GM18873 (cell line): ENCODE data around the gene CD244.
A peak's percentile ranks its signal among the peaks of the same experiment; 100 is the strongest.
"Not testable (repeated sequence)": the region's sequence is repeated elsewhere in the genome, so short reads cannot be mapped to it uniquely, and the experiment has no call there.

Experiments used
- ATAC-seq: cut with Tn5 transposase; IDR thresholded peaks from one replicate; pipeline ENCODE4 v1.9.1; 2021; ENCODE audit warnings: mild to moderate bottlenecking, moderate library complexity, moderate number of reproducible peaks; ENCODE audit not compliant: unreplicated experiment, low FRiP score

Gene CD244

DNA sequence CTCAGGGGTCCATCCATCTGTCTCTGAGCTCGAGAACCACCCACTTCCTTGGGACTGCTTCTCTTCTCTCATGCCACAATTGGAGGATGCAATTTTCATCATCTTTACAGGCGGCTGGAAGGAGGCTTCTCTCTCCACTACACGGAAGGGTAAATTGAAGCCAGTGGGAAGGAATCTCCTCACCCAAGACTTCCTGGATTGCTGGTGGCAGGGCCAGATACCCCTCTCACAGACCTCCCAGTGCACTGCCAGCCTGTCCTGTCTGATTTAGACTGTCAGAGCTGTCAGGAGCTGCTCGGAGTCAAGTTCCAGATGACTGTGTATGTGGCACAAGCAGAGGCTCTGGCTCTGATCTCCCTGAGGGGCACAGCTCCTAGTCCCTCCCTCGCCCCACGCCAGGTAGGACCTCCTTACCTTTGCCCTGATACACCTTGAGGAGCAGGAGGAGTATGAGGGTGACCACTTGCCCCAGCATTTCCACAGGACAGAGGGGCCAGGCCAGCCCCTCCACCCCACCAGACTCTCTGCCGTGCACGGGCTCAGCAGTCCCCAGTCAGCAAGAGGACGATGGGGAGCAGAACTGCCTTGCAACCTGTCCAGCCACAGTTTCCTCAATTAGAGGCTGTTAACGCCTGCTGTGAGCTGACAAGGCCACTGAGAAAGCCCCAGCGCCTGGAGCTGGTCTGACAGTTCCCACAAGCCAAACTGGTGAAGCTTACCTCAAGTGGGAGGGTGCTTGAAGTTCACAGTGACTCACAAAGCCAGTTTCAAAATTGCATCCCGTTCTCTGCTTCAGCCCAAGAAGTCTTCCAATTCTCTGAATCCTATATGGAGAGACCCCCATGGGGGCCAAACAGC is at the start of gene CD244:
Gene CD244, minus strand, starts transcription at position 685 of the 858 bp plus-strand sequence. Its CDS starts 210 bp downstream, at position 475.
- ATAC-seq, result peak; percentile 49

- ATAC-seq, result no peak
Observed at GRCh38 chr1:160911925-160912324, 49.2 kb upstream of the CD244 start.

DNA sequence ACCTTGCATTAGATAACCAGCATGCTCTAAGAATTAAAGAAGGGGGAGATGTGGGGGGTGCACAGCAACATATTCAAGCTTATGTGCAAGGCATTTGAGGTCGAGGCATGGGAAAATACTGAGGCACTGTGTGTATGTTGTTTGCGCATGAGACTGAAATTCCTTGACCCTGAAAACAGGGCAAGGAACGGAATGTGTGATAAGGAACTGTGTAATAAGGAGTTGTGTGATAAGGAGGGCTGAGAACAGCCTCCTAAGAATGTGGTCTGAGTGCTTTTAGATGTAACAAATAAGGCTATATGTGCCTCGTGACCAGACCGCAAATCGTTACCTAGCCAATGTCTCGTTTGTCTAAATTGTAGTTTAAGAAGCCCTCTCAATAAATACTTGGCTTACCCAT is 48.8 kb upstream of the CD244 start:
- no peak for ATAC-seq

DNA sequence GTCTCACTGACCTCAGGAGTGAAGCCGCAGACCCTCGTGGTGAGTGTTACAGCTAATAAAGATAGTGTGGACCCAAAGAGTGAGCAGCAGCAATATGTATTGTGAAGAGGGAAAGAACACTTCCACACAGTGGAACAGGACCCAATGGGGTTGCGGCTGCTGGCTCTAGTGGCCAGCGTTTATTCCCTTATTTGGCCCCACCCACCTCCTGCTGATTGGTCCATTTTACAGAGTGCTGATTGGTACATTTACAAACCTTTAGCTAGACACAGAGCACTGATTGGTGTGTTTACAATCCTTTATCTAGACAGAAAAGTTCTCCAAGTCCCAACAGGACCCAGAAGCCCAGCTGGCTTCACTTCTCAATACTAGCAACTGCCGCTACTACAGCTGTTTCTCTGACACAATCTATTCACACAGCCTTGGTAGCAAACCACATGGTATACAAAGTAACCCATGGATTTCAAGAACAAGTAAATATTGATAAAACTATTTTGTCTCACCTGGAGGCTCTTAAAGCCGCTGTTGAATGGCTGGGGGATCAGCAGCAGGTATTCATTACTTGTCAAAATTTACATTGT is 47.6 kb upstream of the CD244 start:
- ATAC-seq, result no peak

DNA sequence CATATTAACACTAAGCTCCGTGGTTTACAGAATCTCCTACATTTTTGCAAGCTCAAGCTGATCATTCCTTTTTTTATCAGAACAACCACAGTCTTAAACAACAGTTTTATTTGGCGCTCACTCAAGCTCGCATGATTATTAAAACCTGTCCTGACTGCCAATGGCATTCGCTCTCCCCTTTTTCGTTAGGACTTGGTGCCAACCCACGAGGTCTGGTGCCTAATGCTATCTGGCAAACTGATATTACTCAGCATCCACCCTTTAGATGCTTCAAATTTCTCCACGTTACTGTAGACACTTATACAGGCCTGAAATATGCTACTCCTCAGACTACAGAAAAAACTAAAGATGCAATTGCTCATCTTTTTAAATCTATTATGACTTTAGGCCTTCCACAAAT is 45.3 kb upstream of the CD244 start:
- no peak for ATAC-seq

DNA sequence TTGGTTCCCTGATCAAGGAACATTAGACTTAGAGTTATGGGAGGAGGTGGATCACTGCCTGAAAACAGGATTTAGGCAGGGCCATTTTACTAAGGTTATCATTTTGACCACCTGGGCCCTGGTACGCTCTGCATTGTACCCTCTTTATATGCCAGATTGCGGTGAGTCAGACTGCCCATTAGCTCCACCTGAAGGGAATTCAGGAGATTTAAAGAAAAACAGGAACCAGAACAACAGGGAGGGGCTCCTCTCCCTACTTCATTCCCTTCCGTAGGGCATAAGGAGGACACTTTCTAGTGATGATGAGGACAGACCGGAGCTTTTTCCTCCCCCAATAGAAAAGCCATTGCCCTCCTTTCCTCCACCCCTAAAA is 42.9 kb upstream of the CD244 start:
- no peak for ATAC-seq

- ATAC-seq, result no peak
Observed at GRCh38 chr1:160904783-160905616, 42.3 kb upstream of the CD244 start.

DNA sequence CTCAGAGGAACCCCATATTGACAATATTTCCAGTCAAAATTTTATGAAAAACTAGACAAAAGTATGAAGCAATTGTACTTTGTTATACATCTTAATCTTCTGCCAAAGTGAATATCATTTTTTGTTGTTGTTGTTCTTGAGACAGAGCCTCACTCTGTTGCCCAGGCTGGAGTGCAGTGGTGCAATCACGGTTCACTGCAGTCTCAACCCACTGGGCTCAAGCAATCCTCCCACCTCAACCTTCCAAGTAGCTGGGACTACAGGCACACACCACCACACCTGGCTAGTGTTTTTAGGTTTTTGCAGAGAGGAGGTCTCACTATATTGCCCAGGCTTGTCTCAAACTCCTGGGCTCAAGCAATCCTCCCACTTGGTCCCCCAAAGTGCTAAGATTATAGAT is 39.6 kb upstream of the CD244 start:
- not testable (repeated sequence) for ATAC-seq

DNA sequence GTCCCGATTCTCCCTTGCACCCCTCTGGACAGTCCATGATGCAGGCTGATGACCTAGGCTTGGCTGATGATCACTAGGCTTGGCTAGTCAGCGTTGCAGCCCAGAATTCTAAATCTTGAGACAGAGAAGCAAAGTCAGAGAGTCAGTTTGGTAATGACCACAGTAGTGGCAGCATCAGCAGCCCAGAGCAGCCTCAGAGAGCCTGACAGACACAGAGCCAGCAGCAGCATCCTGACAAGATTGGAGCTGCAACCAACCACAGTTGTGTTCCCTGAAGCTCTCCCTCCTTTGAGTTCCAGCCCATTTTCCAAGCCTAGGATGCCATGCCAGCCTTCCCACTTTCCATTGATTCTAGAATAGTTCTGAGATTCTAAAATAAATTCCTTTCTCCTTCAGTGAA is 39.1 kb upstream of the CD244 start:
- no peak for ATAC-seq

DNA sequence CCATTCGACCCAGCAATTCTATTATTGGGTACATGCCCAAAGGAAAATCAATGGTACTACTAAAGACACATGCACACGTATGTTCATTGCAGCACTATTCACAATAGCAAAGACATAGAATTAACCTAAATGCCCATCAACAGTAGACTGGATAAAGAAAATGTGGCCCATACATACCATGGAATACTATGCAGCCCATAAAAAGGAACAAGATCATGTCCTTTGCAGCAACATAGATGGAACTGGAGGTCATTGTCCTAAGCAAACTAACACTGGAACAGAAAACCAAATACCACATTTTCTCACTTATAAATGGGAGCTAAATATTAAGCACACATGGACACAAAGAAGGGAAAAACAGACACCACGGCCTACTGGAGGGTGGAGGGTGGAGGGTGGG is 38.0 kb upstream of the CD244 start:
- not testable (repeated sequence) for ATAC-seq

DNA sequence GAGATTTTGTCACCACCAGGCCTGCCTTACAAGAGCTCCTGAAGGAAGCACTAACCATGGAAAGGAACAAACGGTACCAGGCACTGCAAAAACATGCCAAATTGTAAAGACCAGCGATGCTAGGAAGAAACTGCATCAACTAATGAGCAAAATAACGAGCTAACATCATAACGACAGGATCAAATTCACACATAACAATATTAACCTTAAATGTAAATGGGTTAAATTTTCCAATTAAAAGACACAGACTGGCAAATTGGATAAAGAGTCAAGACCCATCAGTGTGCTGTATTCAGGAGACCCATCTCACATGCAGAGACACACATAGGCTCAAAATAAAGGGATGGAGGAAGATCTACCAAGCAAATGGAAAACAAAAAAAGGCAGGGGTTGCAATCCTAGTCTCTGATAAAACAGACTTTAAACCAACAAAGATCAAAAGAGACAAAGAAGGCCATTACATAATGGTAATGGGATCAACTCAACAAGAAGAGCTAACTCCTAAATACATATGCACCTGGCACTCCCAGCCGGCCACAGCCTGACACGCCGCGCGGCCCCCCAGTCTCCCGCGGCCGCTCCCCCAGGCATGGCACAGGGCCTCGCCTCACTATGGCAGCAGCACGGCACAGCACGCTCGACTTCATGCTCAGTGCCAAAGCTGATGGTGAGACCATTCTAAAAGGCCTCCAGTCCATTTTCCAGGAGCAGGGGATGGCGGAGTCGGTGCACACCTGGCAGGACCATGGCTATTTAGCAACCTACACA is 31.9 kb upstream of the CD244 start:
- ATAC-seq, result not testable (repeated sequence)

DNA sequence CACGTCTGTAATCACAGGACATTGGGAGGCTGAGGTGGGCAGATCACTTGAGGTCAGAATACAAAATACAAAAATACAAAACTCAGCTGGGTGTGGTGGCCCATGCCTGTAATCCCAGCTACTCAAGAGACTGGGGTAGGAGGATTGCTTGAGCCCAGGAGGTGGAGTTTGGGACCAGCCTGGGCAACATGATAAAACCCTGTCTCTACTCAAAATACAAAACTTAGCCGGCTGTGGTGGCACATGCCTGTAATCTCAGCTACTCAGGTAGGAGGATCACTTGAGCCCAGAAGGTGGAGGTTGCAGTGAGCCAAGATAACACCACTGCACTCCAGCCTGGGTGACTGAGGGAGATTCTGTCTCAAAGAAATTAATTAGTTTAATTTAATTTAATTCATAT is 28.8 kb upstream of the CD244 start:
- ATAC-seq, result no peak

- no peak for ATAC-seq
Observed at GRCh38 chr1:160888926-160889325, 26.2 kb upstream of the CD244 start.

GRCh38 chr1:160887071-160887470 is 24.4 kb upstream of the CD244 start:
- no peak for ATAC-seq

DNA sequence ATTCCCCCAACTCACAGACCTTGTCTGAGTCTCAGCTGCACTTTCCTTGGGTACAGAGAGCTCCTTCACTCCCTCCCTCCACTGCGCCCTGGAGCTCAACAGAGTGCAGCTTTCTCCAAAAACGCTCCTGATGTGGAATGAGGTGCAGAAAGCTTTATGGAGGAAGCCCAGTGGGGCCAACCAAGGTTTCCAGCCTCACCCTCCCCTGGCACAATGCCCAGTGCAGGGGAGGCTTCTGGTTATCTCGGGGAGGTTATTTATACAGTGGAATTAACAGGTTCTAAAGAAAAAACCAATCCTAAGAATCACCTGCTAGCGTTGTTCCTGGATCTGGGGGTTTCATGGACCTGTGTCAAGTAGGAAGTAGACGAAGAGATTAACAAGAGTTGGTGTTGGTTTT is 22.4 kb upstream of the CD244 start, which contains the start of gene ITLN1:
Gene ITLN1, minus strand, starts transcription at position 139 of the 400 bp plus-strand sequence. CDS start 303 bp downstream, outside the sequence.
- ATAC-seq, result no peak

DNA sequence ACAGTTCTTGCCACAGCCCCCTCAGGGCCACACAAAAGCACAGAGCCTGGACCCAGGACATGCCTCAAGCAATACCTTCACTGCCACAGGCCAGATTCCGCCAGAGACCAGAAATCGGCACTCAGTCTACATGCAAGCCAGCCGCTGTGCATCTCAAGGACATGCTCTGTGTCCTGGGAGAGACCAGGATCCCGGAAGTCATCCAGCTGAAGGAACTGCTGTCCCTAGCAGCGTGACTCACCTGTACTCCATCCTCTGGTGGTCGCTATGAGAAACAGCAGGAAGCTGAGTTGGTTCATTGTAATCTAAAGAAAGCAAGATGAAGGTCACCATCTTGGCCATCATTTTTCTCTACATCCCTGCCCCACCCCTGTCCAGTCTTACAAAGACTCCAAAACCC is 21.9 kb upstream of the CD244 start:
- no peak for ATAC-seq

GRCh38 chr1:160883581-160884513 is 21.2 kb upstream of the CD244 start:
- no peak for ATAC-seq

- ATAC-seq, result no peak
Observed at GRCh38 chr1:160882582-160882981, 19.9 kb upstream of the CD244 start.

GRCh38 chr1:160881264-160881663 is 18.6 kb upstream of the CD244 start:
- not testable (repeated sequence) for ATAC-seq
